Measurements from ENCODE around the gene NXF1. TPM values are rescaled to one million over a fixed set of nuclear protein-coding genes. Genes with fewer than 3 reads are reported as not detected.

The NXF1 gene
- total RNA-seq, 1 experiment from 2014 or later, result 69.0 TPM

DNA sequence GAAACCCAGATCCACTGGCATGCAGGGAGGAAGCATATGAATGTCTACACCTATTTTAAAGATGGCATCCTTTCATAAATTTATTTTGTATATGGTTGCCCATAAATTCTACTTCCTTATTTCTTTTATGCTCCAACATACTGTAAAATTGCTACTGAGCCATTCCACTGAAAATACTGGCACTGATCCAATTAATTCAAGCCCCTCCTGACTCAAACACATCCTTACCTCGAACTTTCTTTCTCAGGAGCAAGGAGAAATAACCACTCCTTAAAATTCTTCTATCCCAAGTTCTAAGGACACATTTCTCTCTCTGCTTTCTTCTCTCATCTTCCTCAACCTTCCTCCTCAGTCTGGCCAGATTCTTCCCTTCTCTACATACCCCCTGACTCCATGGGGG, 5.5 kb upstream of the NXF1 start:
- Histone ChIP-seq H3K27me3 (ENCODE audit: insufficient read depth, low read length) (no peaks in the 10 kb centered on the region), H2BK5ac (ENCODE audit: insufficient read length, low read length) (no peak overlapping the region), H3K79me1 (ENCODE audit: insufficient read depth, low read depth, low read length, poor library complexity, severe bottlenecking) (no peaks in the 10 kb centered on the region), H3K9me3 (ENCODE audit: control insufficient read depth, low read depth, low read length) (no peaks in the 10 kb centered on the region), H2AK5ac (ENCODE audit: insufficient read length, low read length) (no peak overlapping the region), H3K18ac (ENCODE audit: insufficient read length, low read depth, low read length) (no peak overlapping the region), H4K91ac (ENCODE audit: insufficient read length, low read depth, low read length) (no peak overlapping the region), H3K23ac (ENCODE audit: insufficient read length, low read depth, low read length) (no peak overlapping the region), H4K8ac (replicated peaks; ENCODE audit: insufficient read length, low read depth, low read length) (no peak overlapping the region), H3K23me2 (ENCODE audit: insufficient read length, low read depth, low read length, poor library complexity, severe bottlenecking) (peaks cover under 1% of the 10 kb centered on the region), H3K56ac (ENCODE audit: insufficient read length, low read depth, low read length) (no peak overlapping the region), H4K20me1 (ENCODE audit: control insufficient read depth, insufficient read depth, insufficient read length) (no peaks in the 10 kb centered on the region), H2BK12ac (ENCODE audit: insufficient read length, low read depth, low read length) (no peak overlapping the region), H2BK15ac (ENCODE audit: low read depth, low read length) (no peak overlapping the region), H2BK20ac (ENCODE audit: low read depth, low read length, poor library complexity, severe bottlenecking) (no peak overlapping the region), H3K4ac (ENCODE audit: low read depth, low read length) (no peak overlapping the region), H3K4me1 (ENCODE audit: insufficient read depth, low read length) (no peaks in the 10 kb centered on the region), H3T11ph (ENCODE audit: low read length) (no peak overlapping the region), H3K4me2 (ENCODE audit: insufficient read depth, insufficient read length, low read length) (no peak overlapping the region), H3K9ac (ENCODE audit: extremely low read depth, insufficient read length, low read length) (no peak overlapping the region), H2AFZ (ENCODE audit: low read length) (no peak overlapping the region), H4K5ac (ENCODE audit: insufficient read length, low read depth, low read length) (no peak overlapping the region), H2BK120ac (ENCODE audit: low read depth, low read length, poor library complexity, severe bottlenecking) (no peak overlapping the region), H3K27ac (ENCODE audit: insufficient read length, low read depth, low read length) (no peak overlapping the region), H3K14ac (ENCODE audit: insufficient read depth, low read length) (no peak overlapping the region), H3K79me2 (ENCODE audit: insufficient read depth, low read length) (no peaks in the 10 kb centered on the region)
- WGBS (ENCODE audit: extremely low coverage, insufficient read length, low lambda C conversion rate), result no CpG with 5 or more reads among the region's 1 CpG
- no peak for DNase-seq
- TF ChIP-seq CTCF (conservative IDR thresholded peaks at IDR 0.05), result no peak
- peaks cover 9% of the 10 kb centered on the region in 2 experiments for H3K4me1 Mint-ChIP-seq
- no peak overlapping the region for H3K4me3 Mint-ChIP-seq
- H3K27ac Mint-ChIP-seq, result peak overlapping the region in 1 of 3 experiments; percentile 29; a peak in 3 of 7 replicates
- H3K27me3 Mint-ChIP-seq (ENCODE audit: low read depth), result no peaks in the 10 kb centered on the region
- no peaks in the 10 kb centered on the region for H3K9me3 Mint-ChIP-seq
- H3K36me3 Mint-ChIP-seq (ENCODE audit: insufficient read depth in 1 of 3, low read depth in 3 of 3), result peaks cover 0 to 5% (median under 1%) of the 10 kb centered on the region in 3 experiments; a peak in 3 of 7 replicates
